ENCODE measurements around the gene TNFRSF8. TPM values are rescaled to one million over a fixed set of nuclear protein-coding genes. Genes with fewer than 3 reads are reported as not detected.

TNFRSF8 gene
- total RNA-seq, 1 experiment from 2014 or later = not detected

- H3K27me3 ChIP-seq (replicated peaks) = no peaks in the 10 kb centered on the region
- no peaks in the 10 kb centered on the region for H3K36me3 ChIP-seq
- no peak overlapping the region for H3K27ac ChIP-seq
- no peaks in the 10 kb centered on the region for H3K9me3 ChIP-seq (replicated peaks)
- peaks cover 16% of the 10 kb centered on the region for H3K4me1 ChIP-seq (replicated peaks)
- no peak overlapping the region for H3K4me3 ChIP-seq
- no peak for DNase-seq (ENCODE audit: low read depth in 1 of 2, low spot score in 2 of 2)
Observed at GRCh38 chr1:12177156-12177998, 114.3 kb downstream of the TNFRSF8 start.

GRCh38 chr1:12177999-12178441 lies 114.9 kb downstream of the TNFRSF8 start:
- DNase-seq (ENCODE audit: low read depth in 1 of 2, low spot score in 2 of 2) = peak; percentile 27 to 66
- no peaks in the 10 kb centered on the region for H3K36me3 ChIP-seq
- H3K27me3 ChIP-seq (replicated peaks) = no peaks in the 10 kb centered on the region
- no peak overlapping the region for H3K27ac ChIP-seq
- no peak overlapping the region for H3K4me3 ChIP-seq
- peaks cover 16% of the 10 kb centered on the region for H3K4me1 ChIP-seq (replicated peaks)
- no peaks in the 10 kb centered on the region for H3K9me3 ChIP-seq (replicated peaks)

DNA sequence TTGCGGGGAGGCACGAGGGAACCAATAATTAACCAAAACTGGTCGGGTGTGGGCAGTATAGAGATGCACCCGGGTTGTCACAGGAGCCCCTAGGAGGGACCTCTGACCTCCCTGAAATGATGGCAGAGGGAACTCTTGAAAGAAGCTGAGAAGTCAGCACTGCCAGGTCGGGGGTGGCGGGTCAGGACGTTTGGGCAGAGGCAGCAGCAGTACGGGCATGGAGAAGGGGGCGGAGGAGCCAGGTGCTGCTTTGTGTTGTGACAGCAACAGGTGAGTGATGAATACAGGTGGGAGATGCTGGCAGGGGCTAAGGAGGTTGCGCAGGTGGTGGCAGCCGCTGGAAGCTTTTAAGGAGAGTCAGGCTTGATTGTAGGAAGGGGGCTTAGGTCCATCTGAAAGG lies 115.4 kb downstream of the TNFRSF8 start:
- H3K27ac ChIP-seq = peak overlapping the region; percentile 23; the same call in 1 of the 2 replicates
- no peak for DNase-seq (ENCODE audit: low read depth in 1 of 2, low spot score in 2 of 2)
- H3K4me1 ChIP-seq (replicated peaks) = peaks cover 16% of the 10 kb centered on the region

GRCh38 chr1:12179111-12179519 lies 116.0 kb downstream of the TNFRSF8 start:
- Histone ChIP-seq H3K27ac (peak overlapping the region; percentile 23; the same call in 1 of the 2 replicates), H3K27me3 (replicated peaks) (no peaks in the 10 kb centered on the region), H3K9me3 (replicated peaks) (no peaks in the 10 kb centered on the region), H3K36me3 (no peaks in the 10 kb centered on the region), H3K4me3 (no peak overlapping the region), H3K4me1 (replicated peaks) (peaks cover 21% of the 10 kb centered on the region)
- peak; percentile 52 to 87 for DNase-seq (ENCODE audit: low read depth in 1 of 2, low spot score in 2 of 2)

More for the DNA sequence above, 115.4 kb downstream of the TNFRSF8 start:
- Histone ChIP-seq H3K36me3 (no peaks in the 10 kb centered on the region), H3K4me3 (no peak overlapping the region), H3K9me3 (replicated peaks) (no peaks in the 10 kb centered on the region), H3K27me3 (replicated peaks) (no peaks in the 10 kb centered on the region)

- Histone ChIP-seq H3K27me3 (replicated peaks) (no peaks in the 10 kb centered on the region), H3K36me3 (no peaks in the 10 kb centered on the region), H3K9me3 (replicated peaks) (no peaks in the 10 kb centered on the region), H3K4me1 (replicated peaks) (peaks cover 26% of the 10 kb centered on the region), H3K27ac (no peak overlapping the region), H3K4me3 (no peak overlapping the region)
- no peak for DNase-seq (ENCODE audit: low read depth in 1 of 2, low spot score in 2 of 2)
Observed at GRCh38 chr1:12179676-12180075, 116.6 kb downstream of the TNFRSF8 start.

- no peak for DNase-seq (ENCODE audit: low read depth in 1 of 2, low spot score in 2 of 2)
- Histone ChIP-seq H3K4me3 (no peak overlapping the region), H3K9me3 (replicated peaks) (no peaks in the 10 kb centered on the region), H3K27ac (no peak overlapping the region), H3K36me3 (no peaks in the 10 kb centered on the region), H3K27me3 (replicated peaks) (no peaks in the 10 kb centered on the region), H3K4me1 (replicated peaks) (peaks cover 31% of the 10 kb centered on the region)
Observed at GRCh38 chr1:12180315-12180714, 117.2 kb downstream of the TNFRSF8 start.

GRCh38 chr1:12180903-12181302 lies 117.8 kb downstream of the TNFRSF8 start:
- no peak for DNase-seq (ENCODE audit: low read depth in 1 of 2, low spot score in 2 of 2)
- peaks cover 31% of the 10 kb centered on the region for H3K4me1 ChIP-seq (replicated peaks)
- H3K4me3 ChIP-seq = no peak overlapping the region
- no peaks in the 10 kb centered on the region for H3K36me3 ChIP-seq
- H3K27ac ChIP-seq = no peak overlapping the region
- no peaks in the 10 kb centered on the region for H3K27me3 ChIP-seq (replicated peaks)
- H3K9me3 ChIP-seq (replicated peaks) = no peaks in the 10 kb centered on the region

DNA sequence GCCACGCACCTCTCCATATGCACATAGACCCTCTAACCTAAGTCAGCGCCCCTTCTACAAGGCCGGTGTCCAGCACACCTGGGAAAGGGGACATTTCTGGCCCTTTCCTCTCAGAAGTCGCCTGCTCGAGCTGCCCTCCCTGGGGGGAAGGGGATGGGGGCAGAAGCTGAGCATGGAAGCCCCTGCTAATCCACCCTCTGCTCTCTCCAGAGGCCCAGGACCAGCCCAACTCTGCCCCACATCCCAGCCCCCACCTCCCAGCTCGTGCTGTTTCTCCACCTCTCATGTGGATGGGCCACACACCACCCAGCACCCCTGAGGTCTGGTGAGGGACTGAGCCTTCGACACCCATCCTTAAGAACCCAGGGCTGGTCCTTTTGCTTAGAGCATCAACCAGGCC lies 118.5 kb downstream of the TNFRSF8 start:
- no peak for DNase-seq (ENCODE audit: low read depth in 1 of 2, low spot score in 2 of 2)
- H3K4me3 ChIP-seq = no peak overlapping the region
- no peak overlapping the region for H3K27ac ChIP-seq
- H3K9me3 ChIP-seq (replicated peaks) = no peaks in the 10 kb centered on the region
- peaks cover 31% of the 10 kb centered on the region for H3K4me1 ChIP-seq (replicated peaks)
- no peaks in the 10 kb centered on the region for H3K36me3 ChIP-seq
- H3K27me3 ChIP-seq (replicated peaks) = no peaks in the 10 kb centered on the region

GRCh38 chr1:12182410-12182984 lies 119.4 kb downstream of the TNFRSF8 start:
- H3K27me3 ChIP-seq (replicated peaks) = no peaks in the 10 kb centered on the region
- H3K4me3 ChIP-seq = no peak overlapping the region
- peaks cover 31% of the 10 kb centered on the region for H3K4me1 ChIP-seq (replicated peaks)
- H3K27ac ChIP-seq = no peak overlapping the region
- H3K36me3 ChIP-seq = no peaks in the 10 kb centered on the region
- DNase-seq (ENCODE audit: low read depth in 1 of 2, low spot score in 2 of 2) = no peak
- no peaks in the 10 kb centered on the region for H3K9me3 ChIP-seq (replicated peaks)

DNA sequence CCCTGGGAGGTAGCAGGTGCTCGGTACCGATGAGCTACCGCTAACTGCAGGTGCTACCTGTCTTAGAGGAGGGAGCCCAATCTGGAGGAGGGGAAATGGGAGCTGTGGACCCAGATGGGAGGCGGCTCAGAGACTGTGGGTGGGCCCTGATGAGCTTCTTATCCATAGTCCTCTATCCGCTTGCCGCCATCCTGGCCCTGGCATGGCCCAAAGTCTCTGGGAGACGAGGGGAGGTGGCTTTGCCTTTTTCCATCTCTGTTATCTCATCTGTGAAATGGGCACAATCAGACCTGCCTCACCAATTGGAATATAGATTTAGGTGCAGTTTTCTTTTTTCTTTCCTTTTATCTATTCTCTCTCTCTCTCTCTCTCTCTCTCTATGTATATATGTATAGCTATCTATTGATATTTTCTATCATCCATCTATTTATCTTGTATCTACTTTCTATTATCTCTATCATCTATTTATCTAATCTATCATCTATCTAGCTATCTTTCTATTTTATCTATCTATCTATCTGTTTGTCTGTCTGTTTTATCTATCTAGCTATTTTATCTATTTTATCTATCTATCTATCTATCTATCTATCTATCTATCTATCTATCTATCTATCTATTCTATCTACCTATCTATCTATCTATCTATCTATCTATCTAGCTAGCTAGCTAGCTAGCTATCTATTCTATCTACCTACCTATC lies 120.1 kb downstream of the TNFRSF8 start:
- Histone ChIP-seq H3K36me3 (no peaks in the 10 kb centered on the region), H3K27ac (no peak overlapping the region), H3K4me3 (no peak overlapping the region), H3K9me3 (replicated peaks) (no peaks in the 10 kb centered on the region), H3K27me3 (replicated peaks) (no peaks in the 10 kb centered on the region), H3K4me1 (replicated peaks) (peaks cover 26% of the 10 kb centered on the region)
- DNase-seq (ENCODE audit: low read depth in 1 of 2, low spot score in 2 of 2) = no peak

DNA sequence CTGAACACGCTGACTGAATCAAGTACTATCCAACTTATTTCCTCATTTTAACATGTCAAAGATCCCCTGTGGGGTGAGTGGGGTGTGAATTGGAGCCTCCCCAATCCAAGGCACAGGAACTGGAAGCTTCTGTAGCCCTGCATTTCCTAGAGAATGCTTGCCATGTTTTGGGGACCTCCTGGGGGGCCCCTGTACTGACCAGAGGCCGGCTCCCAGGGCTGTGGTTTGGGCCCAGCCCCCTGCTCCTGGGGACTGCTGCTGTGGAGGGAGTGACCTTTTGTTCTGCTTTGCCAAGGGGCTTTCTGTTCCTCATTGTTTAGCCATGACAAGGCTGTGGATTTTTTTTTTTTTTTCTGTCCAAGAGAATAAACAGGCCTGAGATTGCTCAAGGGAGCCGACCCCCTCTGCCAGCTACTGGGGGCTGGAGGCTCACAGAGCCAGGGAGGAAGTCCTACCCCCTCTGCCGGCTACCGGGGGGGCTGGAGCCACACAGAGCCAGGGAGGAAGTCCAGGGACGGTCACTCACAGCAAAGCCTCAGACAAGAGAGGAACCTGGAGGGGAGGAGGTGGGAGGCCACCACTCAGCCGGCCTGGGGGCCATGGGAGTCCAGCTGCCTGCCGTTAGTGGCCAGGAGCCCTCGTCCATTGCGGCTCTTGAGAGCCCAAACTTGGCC lies 121.0 kb downstream of the TNFRSF8 start:
- Histone ChIP-seq H3K27ac (peak overlapping the region; percentile 56), H3K4me1 (replicated peaks) (peaks cover 17% of the 10 kb centered on the region), H3K9me3 (replicated peaks) (no peaks in the 10 kb centered on the region), H3K36me3 (no peaks in the 10 kb centered on the region), H3K27me3 (replicated peaks) (no peaks in the 10 kb centered on the region), H3K4me3 (no peak overlapping the region)
- DNase-seq (ENCODE audit: low read depth in 1 of 2, low spot score in 2 of 2) = peak; percentile 86 to 87

GRCh38 chr1:12185036-12185917 lies 122.2 kb downstream of the TNFRSF8 start:
- Histone ChIP-seq H3K9me3 (replicated peaks) (no peaks in the 10 kb centered on the region), H3K4me1 (replicated peaks) (peaks cover 14% of the 10 kb centered on the region), H3K27ac (no peak overlapping the region), H3K27me3 (replicated peaks) (no peaks in the 10 kb centered on the region), H3K36me3 (no peaks in the 10 kb centered on the region), H3K4me3 (no peak overlapping the region)
- no peak for DNase-seq (ENCODE audit: low read depth in 1 of 2, low spot score in 2 of 2)
